GM12891 (cell line): ENCODE measurements around the gene WDR82.

ENCODE experiments used
- DNase-seq: peaks from one replicate; pipeline ENCODE4 v3.0.0; 2011; ENCODE audit warnings: low spot score; ENCODE audit not compliant: insufficient read length
- FAIRE-seq: peaks from 2 replicates; lab custom pipeline; 2011; peaks lifted over from hg19 to GRCh38; lab: Jason Lieb, UNC
- PAX5 ChIP-seq: IDR thresholded peaks from 2 replicates; pipeline ENCODE4 v1.6.1; 2011; ENCODE audit warnings: low read length, moderate library complexity, mild to moderate bottlenecking; ENCODE audit not compliant: insufficient read depth, severe bottlenecking
- POLR2A ChIP-seq: IDR thresholded peaks from 2 replicates; pipeline ENCODE4 v1.6.1; 2011; ENCODE audit warnings: low read depth, low read length, control low read depth
- POLR2AphosphoS5 ChIP-seq: IDR thresholded peaks from 2 replicates; pipeline ENCODE4 v1.6.1; 2011; ENCODE audit warnings: low read depth, low read length, control low read depth
- POU2F2 ChIP-seq: IDR thresholded peaks from 2 replicates; pipeline ENCODE4 v1.6.1; 2011; ENCODE audit warnings: low read depth, mild to moderate bottlenecking, control low read depth, low read length, moderate library complexity
- SPI1 ChIP-seq: IDR thresholded peaks from 2 replicates; pipeline ENCODE4 v1.6.1; 2011; ENCODE audit warnings: low read depth, low read length, control low read depth
- TAF1 ChIP-seq: IDR thresholded peaks from 2 replicates; pipeline ENCODE4 v1.6.1; 2011; ENCODE audit warnings: low read depth, low read length, control low read depth

Gene WDR82

GRCh38 chr3:52227766-52228165, 50.7 kb downstream of the WDR82 start:
- FAIRE-seq (no peak), DNase-seq (no peak)
- no peak for TF ChIP-seq PAX5
- TF ChIP-seq POLR2AphosphoS5: no peak
- TF ChIP-seq SPI1: no peak
- no peak for TF ChIP-seq POLR2A
- TF ChIP-seq TAF1: no peak
- no peak for TF ChIP-seq POU2F2

- FAIRE-seq (no peak), DNase-seq (no peak)
- TF ChIP-seq SPI1 (no peak), POLR2A (no peak), TAF1 (no peak)
Measured at GRCh38 chr3:52227117-52227516, 51.3 kb downstream of the WDR82 start.

- no peak for FAIRE-seq
Measured at GRCh38 chr3:52226229-52226817, 52.1 kb downstream of the WDR82 start.

DNA sequence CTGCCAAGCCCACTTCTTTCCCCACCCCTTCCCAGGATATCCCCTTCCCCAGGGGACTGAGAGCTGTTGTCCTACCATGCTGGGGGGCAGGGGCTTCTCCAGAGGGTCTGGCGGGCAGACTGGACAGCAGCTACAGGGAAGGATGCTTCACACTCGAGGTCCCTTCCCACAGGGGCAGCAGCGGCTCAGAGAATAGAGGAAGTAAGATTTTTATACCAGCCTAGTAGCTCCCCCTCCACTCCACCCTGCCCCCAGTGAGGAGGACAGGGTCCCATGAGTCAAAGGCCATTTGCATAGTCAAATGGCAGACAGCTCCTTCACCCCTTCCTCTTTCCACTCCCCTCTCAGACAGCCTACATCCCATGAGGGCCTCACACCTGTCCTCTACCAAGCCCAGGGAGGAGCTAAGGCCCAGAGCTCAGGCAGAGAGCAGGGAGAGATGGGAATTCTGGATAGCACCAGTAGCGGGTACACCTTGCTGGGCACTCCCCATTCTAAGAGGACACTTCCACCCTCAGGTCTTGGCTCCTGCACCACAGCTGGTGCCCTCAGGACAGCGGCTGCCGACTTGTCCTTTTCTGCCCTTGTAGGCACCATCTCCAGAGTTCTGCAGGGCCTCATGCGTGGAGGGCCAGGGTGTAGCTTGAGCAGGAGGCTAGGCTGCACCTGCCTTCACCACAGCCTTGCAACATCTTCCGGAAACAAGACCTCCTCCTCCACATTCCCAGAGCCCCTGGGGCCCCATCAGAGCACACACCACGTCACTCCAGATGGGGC, 52.8 kb downstream of the WDR82 start, which contains the start of gene TLR9:
Gene TLR9 (minus strand): TSS at position 194 of the 777 bp plus-strand sequence. CDS start 116 bp downstream, at position 78.
- TF ChIP-seq POLR2A (peak; percentile 50; the same call in 1 of the 2 replicates), POLR2AphosphoS5 (0 out of 2 replicates have a peak, but pooled peaks have one; percentile 44), PAX5 (no peak), TAF1 (no peak; the same call in 1 of the 2 replicates), POU2F2 (peak; percentile 99), SPI1 (peak; percentile 83)
- peak; percentile 96 for FAIRE-seq
- DNase-seq: peak; percentile 67

More at GRCh38 chr3:52226229-52226817, 52.1 kb downstream of the WDR82 start:
- TF ChIP-seq POU2F2 (no peak), POLR2AphosphoS5 (no peak), SPI1 (no peak), TAF1 (no peak), PAX5 (no peak), POLR2A (no peak)
- DNase-seq: no peak

DNA sequence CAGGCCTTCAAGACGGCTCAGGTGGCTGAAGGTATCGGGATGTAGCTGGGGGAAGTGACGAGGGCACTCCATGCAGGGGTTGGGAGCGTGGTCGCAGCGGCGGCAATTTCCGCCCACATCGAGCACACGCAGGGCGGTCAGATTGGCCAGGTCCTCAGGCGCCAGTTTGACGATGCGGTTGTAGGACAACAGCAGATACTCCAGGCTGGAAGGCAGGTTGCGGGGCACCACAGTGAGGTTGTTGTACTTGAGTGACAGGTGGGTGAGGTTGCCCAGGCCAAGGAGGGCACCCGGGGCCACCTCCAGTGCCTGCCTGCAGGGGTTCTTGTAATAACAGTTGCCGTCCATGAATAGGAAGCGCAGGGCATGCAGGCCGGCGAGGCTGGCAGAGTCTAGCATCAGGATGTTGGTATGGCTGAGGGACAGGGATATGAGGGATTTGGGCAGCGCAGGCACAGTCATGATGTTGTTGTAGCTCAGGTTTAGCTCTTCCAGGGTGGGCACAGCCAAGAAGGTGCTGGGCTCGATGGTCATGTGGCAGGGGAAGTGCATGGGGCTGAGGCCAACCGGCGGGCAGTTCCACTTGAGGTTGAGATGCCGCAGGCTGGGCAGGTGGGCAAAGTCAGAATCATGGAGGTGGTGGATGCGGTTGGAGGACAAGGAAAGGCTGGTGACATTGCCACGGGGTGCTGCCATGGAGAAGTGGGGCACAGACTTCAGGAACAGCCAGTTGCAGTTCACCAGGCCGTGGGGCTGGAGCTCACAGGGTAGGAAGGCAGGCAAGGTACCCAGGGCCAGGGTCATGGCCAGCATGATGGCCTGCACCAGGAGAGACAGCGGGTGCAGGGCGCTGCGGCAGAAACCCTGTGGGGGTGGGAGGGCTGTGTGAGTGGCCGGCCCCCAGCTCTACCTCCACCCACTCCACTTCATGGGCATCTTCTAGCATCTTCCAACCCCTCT, 54.7 kb downstream of the WDR82 start:
- TF ChIP-seq POLR2AphosphoS5: no peak
- no peak for TF ChIP-seq SPI1
- TF ChIP-seq POU2F2: no peak
- no peak for TF ChIP-seq TAF1
- TF ChIP-seq PAX5: no peak
- no peak for TF ChIP-seq POLR2A
- FAIRE-seq (no peak), DNase-seq (no peak)

GRCh38 chr3:52222319-52223221, 55.9 kb downstream of the WDR82 start:
- DNase-seq (no peak), FAIRE-seq (no peak)
- no peak for TF ChIP-seq POLR2AphosphoS5
- no peak for TF ChIP-seq TAF1
- no peak for TF ChIP-seq PAX5
- TF ChIP-seq SPI1: no peak
- no peak for TF ChIP-seq POLR2A
- TF ChIP-seq POU2F2: no peak

DNA sequence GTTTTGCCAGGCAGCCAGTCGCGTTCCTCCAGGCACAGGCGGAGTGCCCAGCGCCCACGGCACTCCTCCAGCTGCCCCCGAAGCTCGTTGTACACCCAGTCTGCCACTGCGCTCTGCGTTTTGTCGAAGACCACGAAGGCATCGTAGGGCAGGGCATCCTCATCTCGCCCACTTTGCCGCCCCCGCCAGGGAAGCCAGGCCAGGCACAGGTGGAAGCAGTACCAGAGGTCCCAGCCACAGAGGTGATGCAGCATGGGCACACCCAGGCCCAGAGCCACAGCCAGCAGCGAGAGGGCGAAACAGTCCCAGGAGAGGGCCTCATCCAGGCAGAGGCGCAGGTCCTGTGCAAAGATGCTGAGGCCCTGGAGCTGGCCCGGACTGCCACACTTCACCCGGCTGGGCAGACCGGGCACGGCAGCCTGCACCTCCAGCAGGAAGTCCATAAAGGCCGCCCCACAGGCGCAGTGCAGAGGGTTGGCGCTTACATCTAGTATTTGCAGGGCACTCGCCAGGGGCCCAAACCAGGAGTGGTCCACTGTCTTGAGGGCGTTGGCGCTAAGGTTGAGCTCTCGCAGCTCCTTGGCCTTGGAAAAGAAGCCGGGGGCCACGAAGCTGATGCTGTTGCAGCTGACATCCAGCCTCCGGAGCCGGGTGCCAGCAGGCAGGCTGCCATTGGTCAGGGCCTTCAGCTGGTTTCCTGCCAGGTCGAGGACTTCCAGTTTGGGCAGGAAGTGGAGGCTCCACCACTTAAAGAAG, 56.7 kb downstream of the WDR82 start:
- FAIRE-seq: no peak
- no peak for TF ChIP-seq SPI1
- TF ChIP-seq PAX5: no peak
- no peak for TF ChIP-seq TAF1
- TF ChIP-seq POLR2A: no peak
- no peak for TF ChIP-seq POLR2AphosphoS5
- no peak for TF ChIP-seq POU2F2

More for the DNA sequence above, 56.7 kb downstream of the WDR82 start:
- no peak for DNase-seq
